ENCODE measurements around the gene IGF2.

Gene IGF2

DNA sequence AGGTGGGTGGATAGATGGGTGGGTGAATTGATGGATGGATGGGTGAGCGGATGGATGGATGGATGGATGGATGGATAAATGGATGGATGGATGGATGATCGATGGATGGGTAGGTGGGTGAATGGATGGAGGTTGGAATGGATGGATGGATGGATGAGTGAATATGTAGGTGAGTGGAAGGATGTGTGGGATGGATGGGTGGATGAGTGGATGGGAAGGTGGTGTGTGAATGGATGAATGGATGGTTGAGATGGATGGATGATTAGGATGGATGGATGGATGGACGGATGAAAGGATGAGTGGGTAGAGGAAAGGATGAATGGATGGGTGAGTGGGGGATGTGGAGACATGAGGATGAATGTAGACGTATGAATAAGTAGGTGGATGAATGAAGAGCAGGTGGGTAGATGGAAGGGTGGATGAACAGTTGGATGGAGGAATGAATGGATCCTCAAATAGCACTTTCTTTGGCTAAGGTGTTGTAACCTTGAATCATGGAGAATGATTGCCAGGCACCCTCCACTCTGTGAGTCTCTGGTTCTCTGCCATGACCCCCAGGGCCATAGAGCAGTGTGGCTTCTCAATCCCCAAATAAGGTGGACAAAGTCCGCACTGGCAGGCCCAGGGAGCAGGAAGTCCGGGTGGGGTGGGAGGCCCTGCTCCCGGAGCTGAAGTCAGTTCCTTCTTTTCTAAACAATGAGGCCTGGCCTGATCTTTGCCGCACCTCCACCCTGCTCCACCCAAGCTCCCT is 36.9 kb downstream of the IGF2 start:
- peak; percentile 18 for DNase-seq (ENCODE audit: low read depth)
- no peak for TF ChIP-seq POLR2A (IDR thresholded peaks at IDR 0.05; ENCODE audit: extremely low read depth, insufficient read length)
- TF ChIP-seq, protein P1, sequence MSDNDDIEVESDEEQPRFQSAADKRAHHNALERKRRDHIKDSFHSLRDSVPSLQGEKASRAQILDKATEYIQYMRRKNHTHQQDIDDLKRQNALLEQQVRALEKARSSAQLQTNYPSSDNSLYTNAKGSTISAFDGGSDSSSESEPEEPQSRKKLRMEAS (IDR thresholded peaks at IDR 0.05; ENCODE audit: low read depth, low read length): no peak
- TF ChIP-seq MYC (IDR thresholded peaks at IDR 0.05; ENCODE audit: low read depth, low read length): no peak
- TF ChIP-seq, protein P2, sequence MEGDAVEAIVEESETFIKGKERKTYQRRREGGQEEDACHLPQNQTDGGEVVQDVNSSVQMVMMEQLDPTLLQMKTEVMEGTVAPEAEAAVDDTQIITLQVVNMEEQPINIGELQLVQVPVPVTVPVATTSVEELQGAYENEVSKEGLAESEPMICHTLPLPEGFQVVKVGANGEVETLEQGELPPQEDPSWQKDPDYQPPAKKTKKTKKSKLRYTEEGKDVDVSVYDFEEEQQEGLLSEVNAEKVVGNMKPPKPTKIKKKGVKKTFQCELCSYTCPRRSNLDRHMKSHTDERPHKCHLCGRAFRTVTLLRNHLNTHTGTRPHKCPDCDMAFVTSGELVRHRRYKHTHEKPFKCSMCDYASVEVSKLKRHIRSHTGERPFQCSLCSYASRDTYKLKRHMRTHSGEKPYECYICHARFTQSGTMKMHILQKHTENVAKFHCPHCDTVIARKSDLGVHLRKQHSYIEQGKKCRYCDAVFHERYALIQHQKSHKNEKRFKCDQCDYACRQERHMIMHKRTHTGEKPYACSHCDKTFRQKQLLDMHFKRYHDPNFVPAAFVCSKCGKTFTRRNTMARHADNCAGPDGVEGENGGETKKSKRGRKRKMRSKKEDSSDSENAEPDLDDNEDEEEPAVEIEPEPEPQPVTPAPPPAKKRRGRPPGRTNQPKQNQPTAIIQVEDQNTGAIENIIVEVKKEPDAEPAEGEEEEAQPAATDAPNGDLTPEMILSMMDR (IDR thresholded peaks at IDR 0.05; ENCODE audit: low read depth, low read length): no peak
- H3K4me3 ChIP-seq (ENCODE audit: low read depth, low read length): no peak overlapping the region

DNA sequence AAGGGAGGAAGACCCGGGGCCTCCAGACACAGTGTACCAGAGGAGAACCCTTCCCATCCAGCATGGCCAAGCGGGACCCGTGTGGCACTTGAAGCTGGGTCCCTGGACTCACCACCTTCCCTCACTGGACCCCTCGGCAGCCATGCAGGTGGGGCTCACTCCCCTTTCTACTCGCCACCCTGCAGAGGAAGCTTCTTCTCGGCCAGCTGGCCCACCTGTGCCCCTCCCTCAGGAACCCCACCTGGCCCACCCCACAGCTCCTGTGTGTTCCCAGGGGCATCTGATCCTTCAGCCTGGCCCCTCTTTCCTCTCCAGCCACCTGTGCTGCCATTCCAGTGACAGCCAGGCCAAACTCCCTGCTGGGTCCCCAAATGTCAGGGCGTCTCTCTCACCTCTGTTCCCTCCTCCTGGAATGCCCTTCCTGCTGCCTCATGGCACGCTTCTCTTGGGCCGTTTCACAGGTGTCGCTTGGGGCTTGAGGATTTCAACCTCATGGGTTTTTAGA is 38.0 kb downstream of the IGF2 start:
- H3K4me3 ChIP-seq (ENCODE audit: low read depth, low read length): no peak overlapping the region
- no peak for DNase-seq (ENCODE audit: low read depth)
- TF ChIP-seq POLR2A (IDR thresholded peaks at IDR 0.05; ENCODE audit: extremely low read depth, insufficient read length) (no peak), MYC (IDR thresholded peaks at IDR 0.05; ENCODE audit: low read depth, low read length) (no peak)
- TF ChIP-seq, protein P1 (IDR thresholded peaks at IDR 0.05; ENCODE audit: low read depth, low read length): no peak
- TF ChIP-seq, protein P2 (IDR thresholded peaks at IDR 0.05; ENCODE audit: low read depth, low read length): no peak

DNA sequence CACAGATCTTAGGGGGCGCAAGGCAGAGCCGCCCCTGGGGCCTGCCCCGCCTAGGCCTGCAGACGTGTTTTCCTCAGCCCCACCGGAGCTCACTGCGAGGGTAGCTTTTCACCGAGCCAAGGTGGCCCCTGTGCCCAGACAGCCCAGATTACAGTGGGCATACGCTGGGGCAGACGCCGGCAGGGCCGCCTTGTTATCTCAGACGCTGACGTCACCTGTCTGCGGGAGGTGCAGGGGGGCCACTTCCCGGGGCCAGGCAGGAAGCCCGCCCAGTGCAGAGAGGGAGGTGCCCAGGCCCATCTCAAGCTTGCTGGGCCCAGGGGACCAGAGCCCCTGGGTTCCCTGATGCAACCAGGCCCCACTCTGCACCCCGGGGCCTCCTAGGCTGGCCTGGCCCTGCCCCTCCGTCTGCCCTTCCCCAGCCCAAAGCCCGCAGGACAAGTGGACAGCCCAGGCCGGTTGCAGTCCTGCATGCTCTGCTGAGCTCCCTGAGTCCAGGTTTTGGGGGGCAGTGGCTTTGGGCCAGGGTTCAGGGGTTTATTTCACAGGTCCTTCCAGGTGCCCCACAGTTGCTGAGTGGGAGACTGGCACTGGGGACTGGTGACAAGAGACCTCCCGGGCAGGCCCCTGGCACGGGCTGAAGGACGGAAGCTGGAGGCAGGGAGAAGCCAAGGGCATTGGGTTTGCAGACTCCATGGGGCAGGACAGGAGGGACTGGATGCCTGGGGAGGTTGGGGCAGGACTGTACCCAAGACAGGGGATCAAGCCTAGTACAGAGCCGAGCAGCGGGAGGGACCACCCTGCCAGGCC is 38.6 kb downstream of the IGF2 start:
- TF ChIP-seq, protein P1 (IDR thresholded peaks at IDR 0.05; ENCODE audit: low read depth, low read length): no peak
- TF ChIP-seq, protein P2 (IDR thresholded peaks at IDR 0.05; ENCODE audit: low read depth, low read length): no peak
- TF ChIP-seq MYC (IDR thresholded peaks at IDR 0.05; ENCODE audit: low read depth, low read length): no peak
- DNase-seq (ENCODE audit: low read depth): no peak
- H3K4me3 ChIP-seq (ENCODE audit: low read depth, low read length): no peak overlapping the region

DNA sequence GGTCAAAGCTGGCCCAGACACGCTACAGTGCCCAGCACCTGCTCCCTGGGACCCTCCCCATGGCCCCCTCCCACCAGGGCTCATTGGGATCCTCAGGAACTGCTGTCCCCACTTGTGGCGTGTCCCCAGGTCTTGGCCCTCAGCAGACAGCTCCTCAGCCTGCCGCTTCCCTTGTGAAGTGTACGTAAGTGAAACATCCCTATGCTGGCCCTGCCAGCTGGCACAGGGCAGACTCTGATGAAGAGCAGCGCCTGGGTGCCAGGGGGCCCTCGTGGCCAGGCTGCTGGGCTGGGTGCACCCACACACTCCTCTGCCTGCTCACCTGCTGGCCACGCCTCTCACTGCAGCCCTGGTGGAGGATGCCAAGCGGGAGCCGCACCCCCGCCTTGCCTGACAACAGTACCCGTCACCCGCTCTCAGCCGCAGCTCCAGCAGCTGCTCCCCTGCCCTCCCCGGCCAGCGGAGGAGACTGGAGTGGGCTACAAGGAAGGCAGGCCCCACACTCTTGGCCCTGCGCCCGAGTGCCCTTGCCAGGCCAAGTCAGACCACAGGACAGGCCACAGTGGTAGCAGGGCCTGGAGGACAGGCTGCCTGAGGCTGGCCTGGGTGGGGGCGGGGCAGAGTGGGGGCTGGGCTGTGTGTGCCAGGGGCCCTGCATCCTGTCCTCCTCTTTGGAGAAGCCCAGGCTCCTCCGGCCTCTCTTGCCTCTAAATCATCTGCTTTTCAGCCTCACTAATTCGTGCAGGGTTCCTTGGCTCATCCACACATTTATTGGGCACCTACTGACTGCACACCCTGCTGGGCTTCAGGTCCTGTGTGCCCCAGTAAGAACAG is 39.5 kb downstream of the IGF2 start:
- TF ChIP-seq POLR2A (IDR thresholded peaks at IDR 0.05; ENCODE audit: extremely low read depth, insufficient read length): no peak
- TF ChIP-seq, protein P2 (IDR thresholded peaks at IDR 0.05; ENCODE audit: low read depth, low read length): no peak
- TF ChIP-seq, protein P1 (IDR thresholded peaks at IDR 0.05; ENCODE audit: low read depth, low read length): no peak
- no peak for TF ChIP-seq MYC (IDR thresholded peaks at IDR 0.05; ENCODE audit: low read depth, low read length)
- no peak for DNase-seq (ENCODE audit: low read depth)

More for the DNA sequence above, 39.5 kb downstream of the IGF2 start:
- H3K4me3 ChIP-seq (ENCODE audit: low read depth, low read length): no peak overlapping the region
